DOHH2 (cell line): ENCODE data around the gene DUSP2.

ENCODE experiments used
- EZH2phosphoT487 ChIP-seq: fragments of 200-600 bp; sonication (generic); IDR thresholded peaks from 2 replicates; pipeline ENCODE4 v1.6.1; 2017; ENCODE audit warnings: borderline replicate concordance, mild to moderate bottlenecking, antibody characterized with exemption, low read length, moderate library complexity, mixed read lengths
- TF ChIP-seq, protein P1 (sequence below): fragments of 200-600 bp; sonication (generic); IDR thresholded peaks from one replicate; pipeline ENCODE4 v1.5.1; 2014; ENCODE audit warnings: antibody characterized with exemption, mild to moderate bottlenecking, low read depth, low read length; ENCODE audit not compliant: poor library complexity, severe bottlenecking

DNA sequence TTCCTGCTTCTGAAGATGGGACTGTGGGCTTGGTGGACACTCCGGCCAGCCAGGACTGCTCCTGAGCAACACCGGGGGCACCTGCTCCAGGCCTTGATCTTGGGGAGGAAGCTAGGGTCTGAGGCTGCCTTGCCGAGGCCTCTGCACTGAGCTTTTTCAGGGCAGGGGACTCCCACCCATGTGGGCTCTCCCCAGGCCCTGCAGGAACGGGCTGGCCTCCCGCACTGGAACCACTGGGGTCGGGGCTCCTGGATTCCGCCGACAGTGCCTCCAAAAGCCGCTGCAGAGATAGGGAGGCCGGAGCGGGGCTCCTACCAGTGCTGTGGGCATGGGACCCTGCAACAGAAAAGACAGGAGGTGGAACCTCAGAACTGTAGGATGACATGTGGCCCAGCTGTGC, 21.3 kb downstream of the DUSP2 start:
- TF ChIP-seq, protein P1, sequence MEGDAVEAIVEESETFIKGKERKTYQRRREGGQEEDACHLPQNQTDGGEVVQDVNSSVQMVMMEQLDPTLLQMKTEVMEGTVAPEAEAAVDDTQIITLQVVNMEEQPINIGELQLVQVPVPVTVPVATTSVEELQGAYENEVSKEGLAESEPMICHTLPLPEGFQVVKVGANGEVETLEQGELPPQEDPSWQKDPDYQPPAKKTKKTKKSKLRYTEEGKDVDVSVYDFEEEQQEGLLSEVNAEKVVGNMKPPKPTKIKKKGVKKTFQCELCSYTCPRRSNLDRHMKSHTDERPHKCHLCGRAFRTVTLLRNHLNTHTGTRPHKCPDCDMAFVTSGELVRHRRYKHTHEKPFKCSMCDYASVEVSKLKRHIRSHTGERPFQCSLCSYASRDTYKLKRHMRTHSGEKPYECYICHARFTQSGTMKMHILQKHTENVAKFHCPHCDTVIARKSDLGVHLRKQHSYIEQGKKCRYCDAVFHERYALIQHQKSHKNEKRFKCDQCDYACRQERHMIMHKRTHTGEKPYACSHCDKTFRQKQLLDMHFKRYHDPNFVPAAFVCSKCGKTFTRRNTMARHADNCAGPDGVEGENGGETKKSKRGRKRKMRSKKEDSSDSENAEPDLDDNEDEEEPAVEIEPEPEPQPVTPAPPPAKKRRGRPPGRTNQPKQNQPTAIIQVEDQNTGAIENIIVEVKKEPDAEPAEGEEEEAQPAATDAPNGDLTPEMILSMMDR, result no peak
- no peak for TF ChIP-seq EZH2phosphoT487
